C4-2B (cell line): Measurements from ENCODE around the gene AP1G1.
"Not testable (repeated sequence)": the region's sequence is repeated elsewhere in the genome, so short reads cannot be mapped to it uniquely, and the experiment has no call there.

Experiments used
- H3K27ac ChIP-seq: fragments of 450-650 bp; 2 replicates; pipeline ENCODE4 v1.5.1; 2017
- ZFX ChIP-seq: fragments of 450-650 bp; IDR thresholded peaks from 2 replicates; pipeline ENCODE4 v1.6.1; 2017
- TF ChIP-seq, protein P1 (sequence below): fragments of 450-650 bp; conservative IDR thresholded peaks from 2 replicates; pipeline ENCODE4 v1.5.1; 2017; ENCODE audit warnings: mild to moderate bottlenecking

Gene AP1G1

DNA sequence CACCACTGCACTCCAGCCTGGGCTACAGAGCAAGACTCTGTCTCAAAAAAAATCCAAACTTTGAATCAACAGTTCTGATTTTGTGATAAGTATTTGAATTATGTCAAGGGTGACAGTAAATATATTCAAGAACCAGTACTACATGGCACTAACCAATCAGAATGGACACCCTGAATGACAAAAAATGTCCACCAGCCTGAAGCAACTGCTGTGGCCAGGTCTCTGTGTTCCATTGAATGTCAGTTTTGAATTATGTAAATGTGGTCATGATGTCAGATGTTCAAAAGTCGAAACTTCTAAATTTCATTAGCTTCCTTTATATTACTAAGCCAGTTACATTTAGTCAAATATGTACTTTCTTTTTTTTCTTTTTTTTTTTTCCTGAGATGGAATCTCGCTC is 21.7 kb upstream of the AP1G1 start:
- no peak overlapping the region for H3K27ac ChIP-seq
- TF ChIP-seq, protein P1, sequence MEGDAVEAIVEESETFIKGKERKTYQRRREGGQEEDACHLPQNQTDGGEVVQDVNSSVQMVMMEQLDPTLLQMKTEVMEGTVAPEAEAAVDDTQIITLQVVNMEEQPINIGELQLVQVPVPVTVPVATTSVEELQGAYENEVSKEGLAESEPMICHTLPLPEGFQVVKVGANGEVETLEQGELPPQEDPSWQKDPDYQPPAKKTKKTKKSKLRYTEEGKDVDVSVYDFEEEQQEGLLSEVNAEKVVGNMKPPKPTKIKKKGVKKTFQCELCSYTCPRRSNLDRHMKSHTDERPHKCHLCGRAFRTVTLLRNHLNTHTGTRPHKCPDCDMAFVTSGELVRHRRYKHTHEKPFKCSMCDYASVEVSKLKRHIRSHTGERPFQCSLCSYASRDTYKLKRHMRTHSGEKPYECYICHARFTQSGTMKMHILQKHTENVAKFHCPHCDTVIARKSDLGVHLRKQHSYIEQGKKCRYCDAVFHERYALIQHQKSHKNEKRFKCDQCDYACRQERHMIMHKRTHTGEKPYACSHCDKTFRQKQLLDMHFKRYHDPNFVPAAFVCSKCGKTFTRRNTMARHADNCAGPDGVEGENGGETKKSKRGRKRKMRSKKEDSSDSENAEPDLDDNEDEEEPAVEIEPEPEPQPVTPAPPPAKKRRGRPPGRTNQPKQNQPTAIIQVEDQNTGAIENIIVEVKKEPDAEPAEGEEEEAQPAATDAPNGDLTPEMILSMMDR = no peak
- TF ChIP-seq ZFX = no peak

DNA sequence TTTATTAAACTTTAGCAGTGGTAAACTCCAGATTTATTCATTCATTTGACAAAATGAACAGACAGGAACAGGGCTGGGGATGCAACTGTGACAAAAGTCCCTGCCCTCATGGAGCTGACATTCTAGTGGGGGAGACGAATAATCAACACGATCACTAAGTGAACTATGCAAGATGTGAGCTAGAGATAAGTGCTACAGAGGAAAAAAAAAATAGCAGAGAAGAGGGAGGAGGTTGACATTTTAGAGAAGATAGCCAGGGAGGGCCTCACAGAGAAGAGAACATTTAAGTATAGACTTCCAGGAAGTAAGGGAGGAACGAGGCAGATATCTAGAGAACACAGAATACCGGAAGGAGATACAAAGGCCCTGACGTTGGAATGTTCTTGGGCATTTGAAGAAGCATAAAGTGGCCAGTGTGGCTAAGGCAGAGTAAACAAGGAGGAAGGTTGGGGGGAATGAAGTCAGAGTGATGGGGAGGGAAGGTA is 17.9 kb upstream of the AP1G1 start:
- TF ChIP-seq, protein P1 = no peak
- TF ChIP-seq ZFX = no peak
- H3K27ac ChIP-seq = no peak overlapping the region

DNA sequence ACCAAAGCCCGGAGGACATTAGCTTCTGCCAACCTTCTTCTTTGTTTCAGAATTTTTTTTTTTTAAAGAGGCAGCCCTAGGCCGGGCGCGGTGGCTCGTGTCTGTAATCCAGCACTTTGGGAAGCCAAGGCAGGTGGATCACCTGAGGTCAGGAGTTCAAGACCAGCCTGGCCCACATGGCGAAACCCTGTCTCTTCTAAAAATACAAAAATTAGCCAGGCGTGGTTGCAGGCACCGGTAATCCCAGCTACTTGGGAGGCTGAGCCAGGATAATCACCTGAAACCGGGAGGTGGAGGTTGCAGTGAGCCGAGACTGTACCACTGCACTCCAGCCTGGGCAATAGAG is 8.5 kb upstream of the AP1G1 start:
- not testable (repeated sequence) for H3K27ac ChIP-seq

DNA sequence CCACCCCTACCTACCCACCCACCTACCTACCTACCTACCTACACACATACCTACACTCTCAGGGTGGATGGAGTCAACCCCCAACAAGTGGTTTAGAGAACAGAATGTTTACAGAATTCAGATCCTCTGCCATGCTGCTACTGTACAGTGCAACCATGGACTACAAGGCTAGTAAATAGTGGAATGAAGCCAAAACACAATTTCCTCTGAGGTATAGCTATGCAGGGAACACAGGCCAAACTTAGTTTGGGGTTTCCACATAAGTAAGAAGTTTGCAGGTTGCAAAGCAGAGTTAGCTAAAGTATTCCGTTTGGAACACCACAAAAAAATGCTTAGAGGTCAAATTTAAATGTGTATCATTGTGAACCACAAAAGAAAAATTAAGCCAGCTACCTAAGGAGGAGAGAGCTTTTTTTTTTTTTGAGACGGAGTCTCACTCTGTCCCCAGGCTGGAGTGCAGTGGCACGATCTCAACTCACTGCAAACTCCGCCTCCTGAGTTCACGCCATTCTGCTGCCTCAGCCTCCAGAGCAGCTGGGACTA is 2.7 kb upstream of the AP1G1 start:
- no peak overlapping the region for H3K27ac ChIP-seq
- TF ChIP-seq ZFX = no peak
- TF ChIP-seq, protein P1 = no peak

DNA sequence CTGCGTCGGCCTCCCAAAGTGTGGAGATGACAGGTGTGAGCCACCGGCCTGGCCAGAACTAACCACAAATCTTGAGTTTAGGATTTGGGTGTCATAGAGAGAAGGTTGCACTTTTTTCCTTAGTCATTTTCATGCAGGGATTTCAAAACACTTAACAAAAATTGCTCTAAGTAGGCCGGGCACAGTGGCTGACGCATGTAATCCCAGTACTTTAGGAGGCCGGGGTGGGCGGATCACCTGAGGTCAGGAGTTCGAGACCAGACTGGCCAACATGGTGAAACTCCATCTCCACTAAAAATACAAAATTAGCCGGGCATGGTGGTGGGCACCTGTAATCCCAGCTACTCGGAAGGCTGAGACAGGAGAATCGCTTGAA is 1.5 kb upstream of the AP1G1 start:
- peak overlapping the region; percentile 98 for H3K27ac ChIP-seq

DNA sequence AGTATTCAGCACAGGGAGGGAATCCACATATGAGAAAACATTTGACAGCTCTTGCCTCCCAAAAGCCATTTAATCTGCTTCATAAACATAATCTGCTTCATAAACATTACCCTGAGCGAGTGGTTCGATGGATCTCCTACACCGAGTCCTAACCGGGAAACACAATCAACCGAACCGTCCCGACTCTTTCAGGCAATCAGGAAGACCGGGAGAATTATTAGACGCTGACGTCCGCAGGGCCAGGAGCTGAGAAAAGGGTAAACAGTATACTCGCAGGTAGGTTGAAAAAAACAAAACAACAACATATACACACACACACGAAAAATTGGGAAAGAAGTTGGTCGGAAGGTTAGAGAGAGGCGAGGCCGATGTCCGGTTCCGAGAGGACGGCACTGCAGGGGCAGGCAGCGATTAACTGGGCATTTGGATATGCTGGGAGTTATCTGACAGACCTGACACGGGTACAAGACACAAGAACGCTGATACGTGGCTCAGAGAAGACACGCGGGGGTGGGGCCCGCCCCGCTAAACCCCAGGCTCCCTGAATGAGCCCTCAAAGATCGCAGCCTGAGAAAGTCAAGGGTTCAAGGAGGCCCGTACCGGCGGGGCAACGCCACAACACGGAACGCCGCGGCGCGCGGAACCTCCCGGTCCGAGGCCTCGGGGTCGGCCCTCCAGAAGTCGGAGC is 585 bp downstream of the AP1G1 start:
- TF ChIP-seq ZFX = no peak; the same call in 1 of the 2 replicates
- TF ChIP-seq, protein P1 = no peak
- H3K27ac ChIP-seq = peak overlapping the region; percentile 98

DNA sequence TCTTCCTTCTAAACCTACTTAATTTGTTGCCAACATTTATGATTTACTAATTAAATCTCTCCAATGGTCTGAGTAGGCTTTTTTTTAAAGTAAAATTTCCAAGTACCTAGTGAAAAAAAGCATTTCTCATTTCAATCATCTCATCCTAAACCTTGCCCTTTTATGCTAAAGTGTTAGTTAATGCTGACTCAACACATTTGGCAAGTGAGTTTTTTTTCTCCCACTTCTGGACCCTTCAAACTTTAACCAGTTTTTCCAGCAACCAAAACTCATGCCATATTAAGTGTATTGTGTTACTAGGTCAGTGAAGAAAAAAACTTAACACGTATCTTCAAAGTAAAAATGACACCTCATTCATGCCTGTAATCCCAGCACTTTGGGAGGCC is 5.3 kb downstream of the AP1G1 start:
- TF ChIP-seq ZFX = no peak
- TF ChIP-seq, protein P1 = no peak
- no peak overlapping the region for H3K27ac ChIP-seq

DNA sequence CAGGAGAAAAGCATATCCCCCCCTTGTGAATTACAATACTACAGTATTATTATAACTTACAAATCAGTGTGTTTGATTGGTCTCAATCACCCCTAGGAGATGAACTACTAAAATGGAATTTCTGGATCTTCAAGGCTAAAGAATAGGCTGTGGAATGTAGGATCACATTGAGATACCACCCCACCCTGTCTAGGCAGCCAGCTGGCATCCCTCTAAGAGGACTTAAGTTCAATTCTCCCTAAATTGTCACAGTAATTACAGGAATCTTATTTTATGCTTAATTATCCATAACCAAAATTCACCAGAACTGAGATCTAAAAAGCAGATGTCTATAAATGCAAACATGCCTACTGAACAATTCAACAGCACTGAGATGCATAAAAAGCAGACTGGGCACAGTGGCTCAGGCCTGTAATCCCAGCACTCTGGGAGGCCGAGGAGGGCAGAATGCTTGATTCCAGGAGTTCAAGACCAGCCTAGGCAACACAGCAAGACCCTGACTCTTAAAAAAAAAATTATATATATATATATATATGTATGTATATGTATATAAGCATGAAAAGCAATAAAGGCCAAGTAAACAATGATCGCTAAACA is 12.0 kb downstream of the AP1G1 start:
- no peak overlapping the region for H3K27ac ChIP-seq
- TF ChIP-seq, protein P1 = no peak
- no peak for TF ChIP-seq ZFX
